22Rv1 (cell line): ENCODE data around the gene KCNQ1.

Experiments used
- ZFX ChIP-seq: fragments of 450-650 bp; IDR thresholded peaks from 2 replicates; pipeline ENCODE4 v1.6.1; 2017; ENCODE audit warnings: antibody characterized with exemption, borderline replicate concordance
- TF ChIP-seq, protein P1 (sequence below): fragments of 450-650 bp; IDR thresholded peaks from 2 replicates; pipeline ENCODE4 v1.5.1; 2017; ENCODE audit warnings: mild to moderate bottlenecking

DNA sequence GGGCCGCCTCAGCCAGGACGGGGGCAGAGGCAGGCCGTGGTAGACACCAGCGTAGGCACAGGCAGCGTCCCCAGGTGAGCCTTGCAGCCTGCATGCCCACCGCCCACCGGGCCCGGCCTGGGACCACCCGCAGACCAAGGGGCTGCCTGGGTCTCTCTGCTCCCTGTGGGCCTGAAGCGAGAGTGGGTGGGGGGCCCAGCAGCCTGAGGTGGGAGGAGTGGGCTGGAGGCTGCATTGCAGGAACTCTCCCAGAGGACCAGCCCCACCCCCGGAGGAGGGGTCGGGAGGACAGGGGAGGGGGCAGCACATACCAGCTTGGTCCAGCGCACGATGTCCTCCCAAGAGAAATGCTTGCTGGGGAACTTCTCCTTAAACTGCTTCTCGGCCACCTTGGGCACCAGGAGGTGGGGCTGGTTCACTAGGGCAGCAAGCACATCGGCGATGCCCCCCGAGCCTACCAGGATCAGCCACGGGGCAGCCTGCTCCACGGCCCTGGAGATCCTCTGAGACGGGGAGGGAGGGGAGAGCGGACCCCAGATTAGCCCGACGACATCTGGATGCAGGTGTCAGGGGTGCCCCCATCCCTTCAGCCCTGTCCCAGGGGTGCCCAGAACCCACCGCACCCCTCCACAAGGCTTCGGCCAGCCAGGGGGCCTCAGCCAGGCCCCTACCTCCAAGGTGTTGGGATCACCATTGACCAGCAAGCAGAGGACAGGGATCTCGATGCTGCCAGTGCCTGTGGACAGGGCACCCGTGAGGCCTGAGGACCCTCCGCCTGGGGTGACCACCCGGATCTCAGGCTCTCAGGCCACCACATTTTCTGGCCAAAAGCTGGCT, 26.7 kb upstream of the KCNQ1 start:
- TF ChIP-seq, protein P1, sequence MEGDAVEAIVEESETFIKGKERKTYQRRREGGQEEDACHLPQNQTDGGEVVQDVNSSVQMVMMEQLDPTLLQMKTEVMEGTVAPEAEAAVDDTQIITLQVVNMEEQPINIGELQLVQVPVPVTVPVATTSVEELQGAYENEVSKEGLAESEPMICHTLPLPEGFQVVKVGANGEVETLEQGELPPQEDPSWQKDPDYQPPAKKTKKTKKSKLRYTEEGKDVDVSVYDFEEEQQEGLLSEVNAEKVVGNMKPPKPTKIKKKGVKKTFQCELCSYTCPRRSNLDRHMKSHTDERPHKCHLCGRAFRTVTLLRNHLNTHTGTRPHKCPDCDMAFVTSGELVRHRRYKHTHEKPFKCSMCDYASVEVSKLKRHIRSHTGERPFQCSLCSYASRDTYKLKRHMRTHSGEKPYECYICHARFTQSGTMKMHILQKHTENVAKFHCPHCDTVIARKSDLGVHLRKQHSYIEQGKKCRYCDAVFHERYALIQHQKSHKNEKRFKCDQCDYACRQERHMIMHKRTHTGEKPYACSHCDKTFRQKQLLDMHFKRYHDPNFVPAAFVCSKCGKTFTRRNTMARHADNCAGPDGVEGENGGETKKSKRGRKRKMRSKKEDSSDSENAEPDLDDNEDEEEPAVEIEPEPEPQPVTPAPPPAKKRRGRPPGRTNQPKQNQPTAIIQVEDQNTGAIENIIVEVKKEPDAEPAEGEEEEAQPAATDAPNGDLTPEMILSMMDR = no peak
- TF ChIP-seq ZFX = no peak
